Body of pancreas (tissue), 4 donors: ENCODE results near the gene NATD1. TPM values are rescaled to one million over a fixed set of nuclear protein-coding genes. Genes with fewer than 3 reads are reported as not detected.

Source experiments
- ATAC-seq: fragments of 150-250 bp; one replicate; pipeline ENCODE4 v1.9.1; 2016
- DNase-seq, 4 donors: peaks; one replicate each; pipeline ENCODE4 v3.0.0-alpha.2; 2019
- H3K27ac ChIP-seq, 4 donors: fragments of 200-600 bp; sonication (generic); 1 replicate in 3 of 4; 2 replicates in 1 of 4; pipeline versions ENCODE4 v1.5.1 to v1.6.1; 2016 to 2019; ENCODE audit warnings: mild to moderate bottlenecking in 1 of 4, mixed read lengths in 1 of 4, moderate library complexity in 1 of 4
- H3K27me3 ChIP-seq, 2 donors: fragments of 200-600 bp; sonication (generic); one replicate each; pipeline ENCODE4 v1.6.0; 2016; ENCODE audit warnings: mild to moderate bottlenecking in 1 of 2
- H3K36me3 ChIP-seq, 2 donors: fragments of 200-600 bp; sonication (generic); replicated peaks in 1 of 2; 2 replicates each; pipeline ENCODE4 v1.5.1; 2016; ENCODE audit warnings: low read depth in 2 of 2; ENCODE audit not compliant: insufficient read depth in 1 of 2
- H3K4me1 ChIP-seq: fragments of 200-600 bp; sonication (generic); one replicate; pipeline ENCODE4 v1.6.0; 2016
- H3K4me3 ChIP-seq, 2 donors: fragments of 200-600 bp; sonication (generic); 1 replicate in 1 of 2; 2 replicates in 1 of 2; pipeline ENCODE4 v1.5.1; 2016 to 2019
- H3K9me3 ChIP-seq, 3 donors: fragments of 200-600 bp; sonication (generic); 1 replicate in 2 of 3; 2 replicates in 1 of 3; pipeline ENCODE4 v1.5.1; 2016
- CTCF ChIP-seq, 7 experiments: fragments of 450-650 bp in 4 of 7; fragments of 200-600 bp in 3 of 7; sonication (generic) in 3 of 7; IDR thresholded peaks; one replicate each; pipeline ENCODE4 v1.5.1; 2016 to 2019; ENCODE audit warnings: antibody characterized with exemption in 7 of 7
- POLR2A ChIP-seq, 3 donors: fragments of 450-650 bp; IDR thresholded peaks; one replicate each; pipeline ENCODE4 v1.6.1; 2016; ENCODE audit warnings: antibody characterized with exemption in 3 of 3, mild to moderate bottlenecking in 2 of 3
- WGBS, 2 donors: methylation state at CpG; one replicate each; pipeline ENCODE4 v1.1.5; 2017; 5-methylcytosine and 5-hydroxymethylcytosine counted together
- intact Hi-C: fragments of 100-400 bp; cut with DNase I; formaldehyde crosslinking; loops from one replicate; pipeline ENCODE4 v1.15.1; 2023
- total RNA-seq, 2 donors: library from RNA; depleted of rRNA; stranded (reverse); fragments of >200 nt; gene quantifications; one replicate each; pipeline ENCODE4 v1.1.0, GENCODE V29; 2016

NATD1 gene
- total RNA-seq, 2 donors from 2014 or later, result 2.6 to 7.0 TPM

DNA sequence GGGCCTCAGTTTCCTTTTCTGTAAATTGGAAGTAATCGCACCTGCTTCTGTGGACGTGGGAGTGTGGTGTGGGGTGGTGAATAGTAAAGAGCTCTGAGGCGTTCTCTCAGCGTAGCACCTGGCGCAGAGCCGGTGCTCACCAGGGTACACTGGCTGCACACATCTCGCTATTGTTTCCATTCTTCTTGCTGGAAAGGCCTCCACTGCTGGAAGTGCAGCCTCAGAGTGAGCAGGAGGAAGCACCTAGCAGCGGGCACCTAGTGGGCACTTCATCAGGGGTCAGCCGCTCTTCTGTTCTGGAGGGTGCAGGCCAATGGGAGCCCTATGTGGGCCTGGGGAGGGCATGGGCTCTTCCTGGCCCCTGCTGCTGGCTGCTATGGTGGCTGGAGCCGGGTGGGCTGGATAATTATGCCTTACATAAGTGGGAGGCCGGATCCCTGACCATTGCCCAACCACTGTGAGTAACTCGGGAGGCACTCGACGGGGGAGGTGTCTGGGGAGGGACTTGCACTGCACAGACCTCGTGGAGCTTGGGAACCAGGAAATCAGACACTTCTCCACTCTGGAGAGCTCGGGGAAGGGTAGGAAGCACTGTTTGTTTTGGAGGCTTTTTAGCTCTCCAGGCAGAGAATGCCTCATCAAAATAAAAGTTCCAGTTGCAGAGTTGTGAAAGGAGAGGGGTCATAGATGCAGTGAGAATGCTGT lies 33.0 kb upstream of the NATD1 start:
- no peaks in the 10 kb centered on the region for H3K27me3 ChIP-seq
- H3K27ac ChIP-seq, result peak overlapping the region; percentile 96 to 99 (median 97)
- TF ChIP-seq CTCF (IDR thresholded peaks at IDR 0.05) (peak in 1 of 7 experiments; percentile 2), POLR2A (IDR thresholded peaks at IDR 0.05) (peak; percentile 75 to 85 (median 79))
- peaks cover 66% of the 10 kb centered on the region for H3K4me1 ChIP-seq
- H3K36me3 ChIP-seq, result no peaks in the 10 kb centered on the region
- peak; percentile 49 for ATAC-seq
- intact Hi-C loops, result no loop called here
- WGBS, 2 donors, result 1 to 3% methylated on average over 13 to 16 of the region's 16 CpGs
- DNase-seq, result peak; percentile 86 to 96 (median 93)
- peak overlapping the region; percentile 25 to 76 for H3K4me3 ChIP-seq
- no peaks in the 10 kb centered on the region for H3K9me3 ChIP-seq

DNA sequence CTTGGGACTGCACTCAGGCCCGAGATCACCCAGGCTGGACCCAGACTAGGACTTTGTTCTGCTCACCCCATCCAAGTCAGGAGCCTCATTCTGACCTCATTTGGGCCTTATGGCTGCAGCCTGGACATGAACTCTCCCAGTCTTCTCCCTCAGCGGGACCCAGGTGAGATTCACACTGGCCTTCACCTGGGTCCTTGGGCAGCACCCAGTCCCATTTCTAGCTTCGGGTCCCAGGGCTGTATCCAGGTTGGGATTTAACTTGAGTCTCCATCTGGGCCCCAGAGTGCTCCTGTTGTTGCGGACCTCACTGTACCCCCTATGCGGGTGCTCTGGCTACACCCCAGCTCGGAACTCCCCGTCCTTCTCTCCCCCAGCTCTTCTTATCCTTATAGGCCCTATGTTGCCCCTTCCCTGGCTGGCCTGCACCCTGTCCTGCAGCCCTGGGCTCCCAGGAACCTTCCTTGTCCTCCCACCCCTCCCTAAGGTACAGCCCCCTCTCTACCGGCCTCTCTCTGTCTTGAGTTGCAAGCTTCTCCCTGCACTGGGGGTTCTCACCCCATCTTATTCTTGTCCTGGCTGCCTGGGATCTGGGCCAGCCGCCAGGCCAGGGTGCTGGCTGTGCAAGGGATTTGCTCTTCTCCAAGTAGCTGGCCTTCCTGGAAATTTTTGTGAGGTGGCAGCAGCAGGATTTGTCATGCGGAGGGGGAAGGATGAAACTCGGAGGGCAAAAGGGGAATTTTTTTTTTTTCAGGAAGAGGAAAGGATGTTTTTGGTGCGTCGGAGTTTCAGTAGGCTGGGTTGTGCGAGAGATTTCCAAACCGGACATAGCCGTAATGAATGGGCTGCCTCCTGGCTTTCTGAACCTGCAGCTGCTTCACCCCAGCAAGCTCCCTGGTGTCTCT lies 32.2 kb upstream of the NATD1 start:
- WGBS, 2 donors, result 0 to 2% methylated on average over 14 to 16 of the region's 16 CpGs
- H3K36me3 ChIP-seq, result no peaks in the 10 kb centered on the region
- no peaks in the 10 kb centered on the region for H3K27me3 ChIP-seq
- DNase-seq (peak; percentile 49 to 65 (median 56)), ATAC-seq (no peak)
- intact Hi-C loops, result no loop called here
- peak overlapping the region; percentile 76 to 82 for H3K4me3 ChIP-seq
- no peak for TF ChIP-seq CTCF (IDR thresholded peaks at IDR 0.05)
- H3K9me3 ChIP-seq, result no peaks in the 10 kb centered on the region
- H3K4me1 ChIP-seq, result peaks cover 60% of the 10 kb centered on the region
- H3K27ac ChIP-seq, result peak overlapping the region; percentile 96 to 99 (median 97)

GRCh38 chr17:21284319-21285163 lies 31.3 kb upstream of the NATD1 start, which contains the start of gene MAP2K3:
Gene MAP2K3 (plus strand): TSS chr17:21284711. CDS start chr17:21284921, 210 bp downstream.
- Histone ChIP-seq H3K4me1 (peaks cover 51% of the 10 kb centered on the region), H3K4me3 (peak within 1 kb of the TSS; percentile 76 to 82), H3K9me3 (no peaks in the 10 kb centered on the region), H3K36me3 (no peaks in the 10 kb centered on the region), H3K27ac (peak within 1 kb of the TSS; percentile 96 to 99 (median 97)), H3K27me3 (no peaks in the 10 kb centered on the region)
- TF ChIP-seq POLR2A (IDR thresholded peaks at IDR 0.05) (peak; percentile 87 to 99 (median 93)), CTCF (IDR thresholded peaks at IDR 0.05) (no peak)
- peak; percentile 82 for ATAC-seq
- 0% methylated on average over 24 to 82 of the region's 88 CpGs for WGBS, 2 donors
- DNase-seq, result peak; percentile 99 to 100 (median 100)
- intact Hi-C loops, result loop anchor here (5.0 kb wide), 1 partner anchor 228 kb away; no protein-coding TSS in a partner anchor

GRCh38 chr17:21283482-21284318 lies 30.5 kb upstream of the NATD1 start:
- 17 to 31% methylated on average over 12 to 48 of the region's 49 CpGs for WGBS, 2 donors
- intact Hi-C loops, result loop anchor here (5.0 kb wide), 1 partner anchor 229 kb away; no protein-coding TSS in a partner anchor
- Histone ChIP-seq H3K36me3 (no peaks in the 10 kb centered on the region), H3K4me3 (peak overlapping the region; percentile 9 to 37), H3K27me3 (no peaks in the 10 kb centered on the region), H3K4me1 (peaks cover 43% of the 10 kb centered on the region), H3K9me3 (no peaks in the 10 kb centered on the region), H3K27ac (peak overlapping the region in 3 of 4 donors; percentile 96 to 99 (median 97))
- DNase-seq (peak in 3 of 4 donors; percentile 46 to 61 (median 54)), ATAC-seq (peak; percentile 3)
- no peak for TF ChIP-seq CTCF (IDR thresholded peaks at IDR 0.05)
- no peak for TF ChIP-seq POLR2A (IDR thresholded peaks at IDR 0.05)
